ENCODE measurements around the gene SIRT4. TPM values are rescaled to one million over a fixed set of nuclear protein-coding genes. Genes with fewer than 3 reads are reported as not detected.

Gene SIRT4
- total and polyA plus RNA-seq, 2 of the 13 experiments (the other 11 are each of a cell fraction or from before 2014, with no cell fraction given), result 3.4 to 5.8 TPM

DNA sequence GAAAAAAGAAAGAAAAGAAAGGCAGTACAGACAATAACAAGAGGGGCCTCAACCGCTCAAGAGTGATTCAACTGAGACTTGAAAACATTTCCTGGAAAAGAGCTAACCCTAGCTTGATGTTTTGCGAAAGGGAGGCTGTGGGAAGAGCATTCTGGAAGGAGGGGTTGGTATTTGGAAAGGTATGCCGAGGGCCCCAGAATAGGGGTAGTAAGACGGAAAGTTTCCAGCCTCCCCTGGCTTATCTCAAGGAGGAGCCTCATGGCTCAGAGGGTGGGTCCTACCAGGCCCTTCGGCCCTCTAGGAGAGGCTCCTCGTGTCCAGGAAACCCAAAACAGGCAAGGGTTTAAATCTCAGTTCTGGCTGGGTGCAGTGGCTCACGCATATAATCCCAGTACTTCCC is 18.8 kb upstream of the SIRT4 start:
- TF ChIP-seq ZFP41 (CRISPR knock-in tag; IDR thresholded peaks at IDR 0.05; ENCODE audit: borderline replicate concordance) (no peak), KLF6 (CRISPR knock-in tag; IDR thresholded peaks at IDR 0.05) (no peak), ARHGAP35 (CRISPR knock-in tag; IDR thresholded peaks at IDR 0.05; ENCODE audit: borderline replicate concordance) (no peak), ZNF441 (CRISPR knock-in tag; IDR thresholded peaks at IDR 0.05; ENCODE audit: borderline replicate concordance) (no peak), ZNF253 (CRISPR knock-in tag; IDR thresholded peaks at IDR 0.05; ENCODE audit: borderline replicate concordance) (no peak), IKZF1 (IDR thresholded peaks at IDR 0.05) (no peak), ZMYM4 (CRISPR knock-in tag; IDR thresholded peaks at IDR 0.05) (no peak), ZNF234 (CRISPR knock-in tag; conservative IDR thresholded peaks at IDR 0.05) (no peak), ZFP36L1 (CRISPR knock-in tag; IDR thresholded peaks at IDR 0.05) (no peak), KDM6A (CRISPR knock-in tag; IDR thresholded peaks at IDR 0.05; ENCODE audit: low read depth) (no peak), ZNF557 (CRISPR knock-in tag; IDR thresholded peaks at IDR 0.05) (no peak), POGZ (CRISPR knock-in tag; IDR thresholded peaks at IDR 0.05) (no peak), MTA1 (CRISPR knock-in tag; IDR thresholded peaks at IDR 0.05; ENCODE audit: borderline replicate concordance) (no peak)
- TF ChIP-seq, protein P1, sequence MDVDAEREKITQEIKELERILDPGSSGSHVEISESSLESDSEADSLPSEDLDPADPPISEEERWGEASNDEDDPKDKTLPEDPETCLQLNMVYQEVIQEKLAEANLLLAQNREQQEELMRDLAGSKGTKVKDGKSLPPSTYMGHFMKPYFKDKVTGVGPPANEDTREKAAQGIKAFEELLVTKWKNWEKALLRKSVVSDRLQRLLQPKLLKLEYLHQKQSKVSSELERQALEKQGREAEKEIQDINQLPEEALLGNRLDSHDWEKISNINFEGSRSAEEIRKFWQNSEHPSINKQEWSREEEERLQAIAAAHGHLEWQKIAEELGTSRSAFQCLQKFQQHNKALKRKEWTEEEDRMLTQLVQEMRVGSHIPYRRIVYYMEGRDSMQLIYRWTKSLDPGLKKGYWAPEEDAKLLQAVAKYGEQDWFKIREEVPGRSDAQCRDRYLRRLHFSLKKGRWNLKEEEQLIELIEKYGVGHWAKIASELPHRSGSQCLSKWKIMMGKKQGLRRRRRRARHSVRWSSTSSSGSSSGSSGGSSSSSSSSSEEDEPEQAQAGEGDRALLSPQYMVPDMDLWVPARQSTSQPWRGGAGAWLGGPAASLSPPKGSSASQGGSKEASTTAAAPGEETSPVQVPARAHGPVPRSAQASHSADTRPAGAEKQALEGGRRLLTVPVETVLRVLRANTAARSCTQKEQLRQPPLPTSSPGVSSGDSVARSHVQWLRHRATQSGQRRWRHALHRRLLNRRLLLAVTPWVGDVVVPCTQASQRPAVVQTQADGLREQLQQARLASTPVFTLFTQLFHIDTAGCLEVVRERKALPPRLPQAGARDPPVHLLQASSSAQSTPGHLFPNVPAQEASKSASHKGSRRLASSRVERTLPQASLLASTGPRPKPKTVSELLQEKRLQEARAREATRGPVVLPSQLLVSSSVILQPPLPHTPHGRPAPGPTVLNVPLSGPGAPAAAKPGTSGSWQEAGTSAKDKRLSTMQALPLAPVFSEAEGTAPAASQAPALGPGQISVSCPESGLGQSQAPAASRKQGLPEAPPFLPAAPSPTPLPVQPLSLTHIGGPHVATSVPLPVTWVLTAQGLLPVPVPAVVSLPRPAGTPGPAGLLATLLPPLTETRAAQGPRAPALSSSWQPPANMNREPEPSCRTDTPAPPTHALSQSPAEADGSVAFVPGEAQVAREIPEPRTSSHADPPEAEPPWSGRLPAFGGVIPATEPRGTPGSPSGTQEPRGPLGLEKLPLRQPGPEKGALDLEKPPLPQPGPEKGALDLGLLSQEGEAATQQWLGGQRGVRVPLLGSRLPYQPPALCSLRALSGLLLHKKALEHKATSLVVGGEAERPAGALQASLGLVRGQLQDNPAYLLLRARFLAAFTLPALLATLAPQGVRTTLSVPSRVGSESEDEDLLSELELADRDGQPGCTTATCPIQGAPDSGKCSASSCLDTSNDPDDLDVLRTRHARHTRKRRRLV (CRISPR knock-in tag; IDR thresholded peaks at IDR 0.05), result no peak
- TF ChIP-seq, protein P2, sequence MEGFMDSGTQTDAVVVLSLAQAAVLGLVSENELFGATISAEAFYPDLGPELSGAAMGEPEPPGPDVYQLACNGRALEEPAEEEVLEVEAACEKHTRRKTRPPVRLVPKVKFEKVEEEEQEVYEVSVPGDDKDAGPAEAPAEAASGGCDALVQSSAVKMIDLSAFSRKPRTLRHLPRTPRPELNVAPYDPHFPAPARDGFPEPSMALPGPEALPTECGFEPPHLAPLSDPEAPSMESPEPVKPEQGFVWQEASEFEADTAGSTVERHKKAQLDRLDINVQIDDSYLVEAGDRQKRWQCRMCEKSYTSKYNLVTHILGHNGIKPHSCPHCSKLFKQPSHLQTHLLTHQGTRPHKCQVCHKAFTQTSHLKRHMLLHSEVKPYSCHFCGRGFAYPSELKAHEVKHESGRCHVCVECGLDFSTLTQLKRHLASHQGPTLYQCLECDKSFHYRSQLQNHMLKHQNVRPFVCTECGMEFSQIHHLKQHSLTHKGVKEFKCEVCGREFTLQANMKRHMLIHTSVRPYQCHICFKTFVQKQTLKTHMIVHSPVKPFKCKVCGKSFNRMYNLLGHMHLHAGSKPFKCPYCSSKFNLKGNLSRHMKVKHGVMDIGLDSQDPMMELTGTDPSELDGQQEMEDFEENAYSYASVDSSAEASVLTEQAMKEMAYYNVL (CRISPR knock-in tag; IDR thresholded peaks at IDR 0.05; ENCODE audit: borderline replicate concordance), result no peak
- in situ Hi-C loops (cut with HindIII; ENCODE audit: extremely low pct_ligation_motif_present, low pct_unique_long_range_greater_than_20kb), result no loop called here
- intact Hi-C loops (cut with micrococcal nuclease; ENCODE audit: unreplicated experiment), result no loop called here
- CTCF ChIA-PET (ENCODE audit: low intra/inter-chr PET ratio, low total read pairs), result no interaction called here
- FAIRE-seq, result no peak
- no peak for ATAC-seq
- no peak for DNase-seq (ENCODE audit: low spot score)
- 0 out of 2 replicates have a peak, but pooled peaks cover 5% of the 10 kb centered on the region for H3K4me1 ChIP-seq (ENCODE audit: insufficient read depth, low read length)
- POLR2A ChIA-PET, result interaction anchor here (0.7 to 2.1 kb wide), 3 partner anchors 8 to 55 kb away, joined by 3 to 13 read pairs (median 4); partner anchors contain the start of gene RNU4-2
- H3K36me3 ChIP-seq (replicated peaks in 1 of 2; ENCODE audit: control insufficient read depth in 1 of 2, insufficient read depth in 2 of 2, low read length in 2 of 2), result no peaks in the 10 kb centered on the region
- no peaks in the 10 kb centered on the region for H3K79me2 ChIP-seq (ENCODE audit: insufficient read depth, low read length)
- no peak overlapping the region for H3K27ac ChIP-seq (ENCODE audit: extremely low read length, insufficient read depth, low read length)
- H2AFZ ChIP-seq (ENCODE audit: low read length), result no peak overlapping the region
- WGBS (ENCODE audit: low lambda C conversion rate), result 27% methylated on average over 7 of the region's 7 CpGs
- no peaks in the 10 kb centered on the region for H4K20me1 ChIP-seq (ENCODE audit: insufficient read depth, low read length)
- no peak overlapping the region for H3K4me2 ChIP-seq (ENCODE audit: low read depth, low read length)
- H3K9ac ChIP-seq (ENCODE audit: insufficient read depth, low read depth, low read length), result no peak overlapping the region
- BruUV-seq (replicated peaks), result no TSS peak
- no peaks in the 10 kb centered on the region for H3K9me3 ChIP-seq (ENCODE audit: low read length)
- no peak overlapping the region for H3K4me3 ChIP-seq (replicated peaks in 1 of 3; ENCODE audit: insufficient read depth in 1 of 3, low read depth in 2 of 3, low read length in 3 of 3)
- peaks cover 0 to 1% of the 10 kb centered on the region in 2 experiments; a peak in 3 of 5 replicates for H3K27me3 ChIP-seq (ENCODE audit: control insufficient read depth in 1 of 2, insufficient read depth in 2 of 2, low read length in 2 of 2)

Measured in HepG2 (cell line).